ENCODE results near the gene CADM1.

DNA sequence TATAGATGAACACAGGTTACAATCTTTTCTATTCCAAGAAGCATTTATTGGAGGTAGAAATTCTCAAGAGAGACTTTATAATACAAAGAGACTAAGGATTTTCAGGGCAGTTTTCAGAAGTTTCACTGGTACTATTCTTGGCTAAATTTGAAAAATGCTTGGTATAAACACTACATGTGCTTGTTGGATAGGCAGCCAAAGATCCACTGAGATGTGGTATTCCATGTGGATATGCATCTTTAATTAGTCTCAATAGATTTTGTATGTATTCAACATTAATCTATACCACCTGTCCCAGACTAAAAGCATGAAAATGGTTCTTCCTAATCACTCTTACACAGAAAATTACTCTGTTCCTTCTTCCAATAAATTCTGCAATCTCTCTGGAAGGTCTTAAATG lies 232.6 kb downstream of the CADM1 start:
- TF ChIP-seq, protein P1, sequence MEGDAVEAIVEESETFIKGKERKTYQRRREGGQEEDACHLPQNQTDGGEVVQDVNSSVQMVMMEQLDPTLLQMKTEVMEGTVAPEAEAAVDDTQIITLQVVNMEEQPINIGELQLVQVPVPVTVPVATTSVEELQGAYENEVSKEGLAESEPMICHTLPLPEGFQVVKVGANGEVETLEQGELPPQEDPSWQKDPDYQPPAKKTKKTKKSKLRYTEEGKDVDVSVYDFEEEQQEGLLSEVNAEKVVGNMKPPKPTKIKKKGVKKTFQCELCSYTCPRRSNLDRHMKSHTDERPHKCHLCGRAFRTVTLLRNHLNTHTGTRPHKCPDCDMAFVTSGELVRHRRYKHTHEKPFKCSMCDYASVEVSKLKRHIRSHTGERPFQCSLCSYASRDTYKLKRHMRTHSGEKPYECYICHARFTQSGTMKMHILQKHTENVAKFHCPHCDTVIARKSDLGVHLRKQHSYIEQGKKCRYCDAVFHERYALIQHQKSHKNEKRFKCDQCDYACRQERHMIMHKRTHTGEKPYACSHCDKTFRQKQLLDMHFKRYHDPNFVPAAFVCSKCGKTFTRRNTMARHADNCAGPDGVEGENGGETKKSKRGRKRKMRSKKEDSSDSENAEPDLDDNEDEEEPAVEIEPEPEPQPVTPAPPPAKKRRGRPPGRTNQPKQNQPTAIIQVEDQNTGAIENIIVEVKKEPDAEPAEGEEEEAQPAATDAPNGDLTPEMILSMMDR (conservative IDR thresholded peaks at IDR 0.05; ENCODE audit: low read length): no peak
- no peak for TF ChIP-seq EZH2phosphoT487 (IDR thresholded peaks at IDR 0.05; ENCODE audit: borderline replicate concordance, low read depth, low read length)
